GM19025 (cell line): Measurements from ENCODE around the gene ZBTB7B.
A peak's percentile ranks its signal among the peaks of the same experiment; 100 is the strongest.

Experiments used
- ATAC-seq: cut with Tn5 transposase; IDR thresholded peaks from one replicate; pipeline ENCODE4 v1.9.1; 2021; ENCODE audit warnings: mild to moderate bottlenecking, low read depth, moderate library complexity; ENCODE audit not compliant: unreplicated experiment

Gene ZBTB7B

GRCh38 chr1:155001675-155002463 is 733 bp upstream of the ZBTB7B start:
- peak; percentile 54 for ATAC-seq

DNA sequence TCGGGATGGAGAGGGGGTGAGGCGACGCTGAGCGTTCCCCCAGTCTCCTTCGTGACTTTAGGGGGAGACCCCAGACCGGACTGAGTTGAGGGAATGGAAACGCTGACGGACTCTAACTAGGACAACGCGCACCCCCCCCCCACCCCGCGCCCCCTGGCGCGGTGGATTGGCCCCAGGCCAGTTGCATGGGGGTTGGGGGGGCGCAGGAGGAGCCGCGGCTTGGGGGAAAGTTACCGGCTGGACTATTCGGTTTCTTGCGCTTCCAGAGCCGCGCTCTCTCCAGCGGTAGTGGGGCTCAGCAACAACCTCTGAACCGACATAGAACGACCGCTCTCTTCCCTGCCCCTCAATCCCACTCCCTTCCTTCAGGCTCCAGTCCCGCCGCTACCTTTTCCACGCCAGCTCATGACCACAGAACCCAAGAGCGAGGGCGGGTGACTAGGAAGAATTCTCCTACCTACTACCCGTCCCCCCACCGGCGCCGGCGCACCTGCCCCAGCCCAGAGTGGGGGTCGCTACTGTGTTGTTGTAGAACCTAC is 694 bp downstream of the ZBTB7B start:
- ATAC-seq = no peak

DNA sequence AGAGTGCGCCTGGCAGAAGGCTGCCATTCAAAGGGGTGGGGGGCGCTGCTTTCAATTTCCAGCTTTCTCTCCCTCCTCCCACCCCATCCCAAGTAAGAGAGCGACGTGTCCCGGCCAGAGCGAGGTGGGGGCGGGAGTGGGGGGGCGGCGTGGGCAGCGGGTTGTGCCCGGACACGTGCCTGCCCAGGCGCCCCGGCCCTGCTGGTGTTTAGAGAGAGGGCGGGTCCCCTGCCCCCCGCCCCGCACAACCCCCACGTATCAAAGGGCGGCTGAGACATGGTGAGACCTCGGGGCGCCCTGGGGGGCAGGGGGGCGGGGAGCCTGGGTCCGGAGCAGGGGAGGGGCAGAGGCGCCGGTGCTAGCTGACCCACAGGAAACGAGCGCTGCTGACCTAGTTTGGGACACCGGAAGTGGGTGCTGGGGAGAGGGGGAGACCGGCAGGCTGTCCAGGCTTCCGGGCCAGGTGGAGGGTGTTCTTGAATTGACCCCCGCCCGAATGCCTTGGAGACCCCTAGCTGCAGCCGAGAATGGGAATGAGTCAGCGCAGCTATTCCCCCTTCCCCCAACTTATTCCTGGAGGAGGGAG is 1.3 kb downstream of the ZBTB7B start:
- ATAC-seq = no peak

DNA sequence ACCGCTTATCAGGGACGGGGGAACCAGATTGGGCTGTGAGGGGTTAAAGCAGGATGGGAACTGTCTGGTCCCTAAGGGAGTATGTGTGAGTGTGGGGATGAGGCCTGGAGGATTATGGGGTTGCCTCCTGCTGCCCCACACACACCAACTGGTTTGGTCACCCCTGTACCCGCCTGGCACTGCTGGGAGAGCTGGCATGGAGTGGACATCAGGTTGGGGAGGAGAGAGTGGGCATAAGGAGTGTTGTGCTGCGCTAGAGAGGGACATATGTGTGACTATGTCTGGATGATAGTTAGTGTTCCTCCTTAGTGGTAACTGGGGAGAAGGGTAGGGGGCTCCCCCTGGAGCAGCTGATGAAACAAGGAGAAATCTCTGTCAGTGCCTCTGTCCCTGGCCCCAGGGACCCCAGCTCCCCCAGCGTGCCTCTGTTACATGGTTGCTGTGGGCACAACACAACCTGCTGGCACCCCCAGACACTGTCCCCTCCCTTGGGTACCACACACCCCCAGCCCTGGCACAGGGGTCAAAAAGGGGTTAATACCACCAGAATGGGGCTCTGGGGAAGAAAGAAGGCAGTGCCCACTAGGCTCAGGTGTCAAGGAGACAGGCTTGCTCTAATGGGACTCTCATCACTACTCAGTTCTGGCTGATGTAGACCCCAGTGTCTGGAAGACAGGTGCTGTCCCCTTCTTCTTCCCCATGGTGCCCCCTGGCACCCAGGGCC is 1.9 kb downstream of the ZBTB7B start:
- no peak for ATAC-seq

- ATAC-seq = no peak
Measured at GRCh38 chr1:155005076-155006011, 2.7 kb downstream of the ZBTB7B start.

DNA sequence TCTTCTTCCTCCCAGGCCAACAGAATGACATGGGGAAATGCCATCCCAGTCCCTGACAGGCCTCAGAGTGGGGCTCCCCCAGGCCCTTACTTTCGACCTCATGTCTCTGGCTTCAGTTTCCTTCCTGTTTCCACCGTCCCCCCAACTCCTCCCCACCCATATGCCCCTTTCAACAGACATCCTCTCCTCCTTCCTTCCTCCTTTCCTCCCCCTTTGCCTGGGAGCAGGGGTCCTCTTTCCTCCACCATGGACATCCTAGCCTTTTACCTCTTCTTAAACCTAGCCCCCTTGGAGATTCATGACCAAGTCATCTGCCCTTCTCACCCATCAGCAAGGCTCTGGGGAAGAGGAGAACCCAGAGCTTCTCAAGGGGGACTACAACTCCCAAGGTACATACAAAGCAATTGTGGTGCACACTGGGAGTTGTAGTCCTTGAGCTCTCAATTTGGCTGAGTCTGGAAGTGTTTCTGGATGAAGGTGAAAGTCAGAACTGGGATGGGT is 4.0 kb downstream of the ZBTB7B start:
- ATAC-seq = no peak

- no peak for ATAC-seq
Measured at GRCh38 chr1:155007251-155007828, 4.7 kb downstream of the ZBTB7B start.

GRCh38 chr1:155008015-155008941 is 5.7 kb downstream of the ZBTB7B start:
- no peak for ATAC-seq

GRCh38 chr1:155009221-155009711 is 6.7 kb downstream of the ZBTB7B start:
- ATAC-seq = no peak

- ATAC-seq = no peak
Measured at GRCh38 chr1:155009742-155010141, 7.1 kb downstream of the ZBTB7B start.

- ATAC-seq = no peak
Measured at GRCh38 chr1:155010211-155010918, 7.8 kb downstream of the ZBTB7B start.

DNA sequence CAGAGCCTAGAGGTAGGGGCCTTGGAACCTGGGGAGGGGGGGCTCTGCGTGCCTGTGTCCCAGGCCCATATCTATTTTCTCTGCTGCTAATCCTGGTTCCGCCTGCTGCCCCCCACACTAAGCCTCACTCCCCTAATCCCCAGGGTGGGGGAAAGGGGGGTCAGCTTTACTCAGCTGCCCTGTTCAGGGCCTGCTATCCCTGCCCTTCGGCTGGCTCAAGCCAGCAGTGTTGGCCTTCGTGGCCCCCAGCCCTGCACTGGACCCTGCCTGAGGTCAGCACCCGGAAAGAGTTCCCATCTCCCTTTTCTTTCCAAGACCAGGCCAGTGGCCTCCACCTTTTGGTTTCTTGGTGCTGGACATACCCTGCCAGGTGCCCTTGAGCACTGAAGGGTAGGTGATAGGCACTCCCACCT is 8.4 kb downstream of the ZBTB7B start:
- no peak for ATAC-seq

GRCh38 chr1:155011437-155012025 is 8.9 kb downstream of the ZBTB7B start:
- ATAC-seq = no peak

DNA sequence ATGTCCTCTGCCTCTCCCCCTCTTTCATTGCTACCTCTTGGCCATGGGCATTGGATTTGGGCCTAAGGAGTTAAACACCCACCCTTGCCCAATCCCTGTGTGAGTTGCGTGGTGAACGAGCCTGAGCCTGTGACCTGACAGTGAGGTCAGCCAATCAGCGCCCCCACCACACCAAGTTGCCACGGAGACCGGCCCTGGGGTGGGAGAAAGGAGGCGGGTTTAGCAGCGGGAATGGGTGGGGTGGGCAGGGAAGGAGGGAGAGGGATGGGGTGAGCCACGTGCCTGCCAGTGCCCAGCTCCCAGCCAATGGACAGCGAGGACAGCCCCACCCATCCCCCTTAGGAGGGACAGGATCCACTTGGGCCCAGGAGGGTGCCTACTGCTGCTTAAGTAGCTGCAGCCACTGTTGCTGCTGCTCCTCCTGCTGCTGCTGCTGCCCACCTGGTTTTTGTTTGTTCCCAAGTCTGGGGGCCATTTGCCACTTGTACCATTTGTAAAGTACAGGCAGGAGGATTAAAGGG is 9.5 kb downstream of the ZBTB7B start:
- no peak for ATAC-seq

DNA sequence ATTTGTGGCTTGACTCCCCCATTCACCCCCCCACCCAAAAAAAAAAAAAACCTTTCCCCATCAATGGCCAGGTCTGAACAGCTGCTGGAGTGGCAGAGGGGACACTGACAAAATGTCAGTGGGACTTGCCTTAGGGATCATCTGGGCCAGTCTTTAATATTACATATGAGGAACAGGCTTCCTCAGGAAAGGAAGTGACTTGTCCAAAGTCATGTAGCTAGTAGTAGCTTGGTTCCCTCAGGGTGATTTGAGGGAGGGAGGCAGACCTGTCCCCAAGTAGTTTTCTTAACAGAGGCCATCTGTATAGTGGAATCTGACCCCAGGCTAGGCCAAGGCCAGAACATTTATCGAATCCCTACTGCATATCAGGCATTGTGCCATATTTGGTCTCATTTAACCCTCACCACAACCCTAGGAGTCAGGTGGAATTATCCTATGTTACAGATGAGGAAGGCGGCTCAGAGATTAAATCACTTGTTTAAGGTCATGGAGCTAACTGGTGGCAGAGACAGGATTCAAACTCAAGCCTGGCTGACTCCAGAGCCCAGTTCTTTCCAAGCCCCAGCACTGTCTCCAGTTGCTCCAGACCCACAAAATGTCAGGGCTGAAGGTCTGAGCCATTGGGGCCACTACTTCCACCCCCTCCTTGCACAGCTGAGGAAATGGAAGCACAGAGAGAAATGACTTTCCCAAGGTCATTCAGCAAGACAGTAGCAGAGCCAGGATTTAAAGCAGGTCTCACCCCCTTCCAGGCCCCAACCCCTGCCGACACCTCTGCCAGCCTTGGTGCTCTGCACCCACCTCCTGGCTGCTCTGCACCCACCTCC is 10.4 kb downstream of the ZBTB7B start:
- no peak for ATAC-seq

GRCh38 chr1:155013632-155014031 is 11.0 kb downstream of the ZBTB7B start:
- ATAC-seq = no peak
